HCT116 (cell line): ENCODE results near the gene SFXN3. TPM values are rescaled to one million over a fixed set of nuclear protein-coding genes. Genes with fewer than 3 reads are reported as not detected.
A peak's percentile ranks its signal among the peaks of the same experiment; 100 is the strongest.

Experiments used
- ATAC-seq: fragments of 200-7000 bp; cut with Tn5 transposase; 2 replicates; pipeline ENCODE4 v1.9.1; 2020; ENCODE audit warnings: mild to moderate bottlenecking, moderate library complexity
- BruUV-seq: library from RNA; stranded (reverse); fragments of 400-500 nt; replicated peaks from 2 replicates; lab custom pipeline; 2021; lab: Mats Ljungman, UMichigan
- CTCF ChIA-PET: fragments of 300-600 bp; sonication (Branson Sonifier 250); formaldehyde crosslinking; loops from one replicate; lab custom pipeline; 2021; ENCODE audit warnings: antibody characterized with exemption; lab: Charles Lee
- POLR2A ChIA-PET: fragments of 300-600, 350-600 bp; sonication (Branson Sonifier 250); formaldehyde crosslinking; loops from one replicate; lab custom pipeline; 2021; ENCODE audit warnings: antibody characterized with exemption; lab: Charles Lee
- RAD21 ChIA-PET, 2 experiments: fragments of 300-600 bp; sonication (Branson Sonifier 250); formaldehyde crosslinking; loops; one replicate each; lab custom pipeline; 2023; ENCODE audit warnings: low total read pairs in 2 of 2; ENCODE audit not compliant: uncharacterized antibody in 2 of 2, unreplicated experiment in 2 of 2, low non-redundant PET in 1 of 2; lab: Charles Lee
- DNase-seq: peaks from one replicate; pipeline ENCODE4 v3.0.0-alpha.2; 2010; ENCODE audit warnings: low read depth, low spot score
- H2AFZ ChIP-seq: fragments of 200-600 bp; shearing (Covaris generic), sonication (generic); 2 replicates; pipeline ENCODE4 v1.6.1; 2017; ENCODE audit warnings: low read depth, mixed run types, mixed read lengths, antibody characterized with exemption, low read length; ENCODE audit not compliant: poor library complexity, severe bottlenecking
- H3K27ac ChIP-seq: 2 replicates; pipeline ENCODE4 v1.5.1; 2012; ENCODE audit warnings: low read depth, low read length
- H3K27me3 ChIP-seq: fragments of 200-600 bp; sonication (generic); 2 replicates; pipeline ENCODE4 v1.6.1; 2016; ENCODE audit warnings: mixed run types, low read length, mixed read lengths; ENCODE audit not compliant: insufficient read depth
- H3K36me3 ChIP-seq, 2 experiments: fragments of 200-500 bp in 1 of 2; fragments of 200-600 bp in 1 of 2; sonication (Bioruptor generic) in 1 of 2; sonication (generic) in 1 of 2; 2 replicates each; pipeline versions ENCODE4 v1.5.1 to v1.6.1; 2014 to 2016; ENCODE audit warnings: low read length in 2 of 2, inconsistent platforms in 1 of 2, mixed read lengths in 1 of 2, mixed run types in 1 of 2; ENCODE audit not compliant: insufficient read depth in 2 of 2, control insufficient read depth in 1 of 2
- H3K4me1 ChIP-seq, 2 experiments: fragments of 200-600 bp in 1 of 2; sonication (generic) in 1 of 2; 2 replicates each; pipeline versions ENCODE4 v1.5.1 to v1.6.1; 2012 to 2017; ENCODE audit warnings: low read length in 2 of 2, inconsistent platforms in 1 of 2, mild to moderate bottlenecking in 1 of 2, mixed read lengths in 1 of 2, mixed run types in 1 of 2, moderate library complexity in 1 of 2; ENCODE audit not compliant: insufficient read depth in 2 of 2, control insufficient read depth in 1 of 2
- H3K4me2 ChIP-seq: fragments of 200-600 bp; sonication (generic); 2 replicates; pipeline ENCODE4 v1.6.1; 2017; ENCODE audit warnings: mixed run types, low read length, mixed read lengths
- H3K4me3 ChIP-seq, 2 experiments: fragments of 200-600 bp in 1 of 2; sonication (generic) in 1 of 2; replicated peaks in 1 of 2; 2 replicates each; pipeline ENCODE4 v1.5.1; 2011 to 2016; ENCODE audit warnings: low read length in 2 of 2, control low read depth in 1 of 2, low read depth in 1 of 2, mild to moderate bottlenecking in 1 of 2, mixed read lengths in 1 of 2, mixed run types in 1 of 2
- H3K79me2 ChIP-seq: fragments of 200-600 bp; sonication (generic); 2 replicates; pipeline ENCODE4 v1.6.1; 2017; ENCODE audit warnings: mild to moderate bottlenecking, mixed run types, low read length, moderate library complexity, mixed read lengths; ENCODE audit not compliant: insufficient read depth
- H3K9ac ChIP-seq: fragments of 200-600 bp; sonication (generic); 2 replicates; pipeline ENCODE4 v1.6.1; 2016; ENCODE audit warnings: low read length, mixed read lengths
- H3K9me2 ChIP-seq: fragments of 200-600 bp; sonication (generic), shearing (Covaris generic); 2 replicates; pipeline ENCODE4 v1.6.1; 2017; ENCODE audit warnings: mixed run types, mild to moderate bottlenecking, moderate library complexity; ENCODE audit not compliant: insufficient read depth
- H3K9me3 ChIP-seq, 2 experiments: fragments of 200-500 bp in 1 of 2; fragments of 200-600 bp in 1 of 2; sonication (Bioruptor generic) in 1 of 2; sonication (generic) in 1 of 2; 2 replicates each; pipeline ENCODE4 v1.6.1; 2014 to 2017; ENCODE audit warnings: low read length in 2 of 2, mixed read lengths in 2 of 2, inconsistent platforms in 1 of 2, low read depth in 1 of 2, mild to moderate bottlenecking in 1 of 2, mixed run types in 1 of 2, moderate library complexity in 1 of 2; ENCODE audit not compliant: control insufficient read depth in 1 of 2, insufficient read depth in 1 of 2
- H4K20me1 ChIP-seq: fragments of 200-600 bp; sonication (generic), shearing (Covaris generic); 2 replicates; pipeline ENCODE4 v1.6.1; 2017; ENCODE audit warnings: mixed run types, mild to moderate bottlenecking, moderate library complexity; ENCODE audit not compliant: insufficient read depth
- CBX3 ChIP-seq: IDR thresholded peaks from 2 replicates; pipeline ENCODE4 v1.6.1; 2012; ENCODE audit warnings: low read depth
- EGR1 ChIP-seq: IDR thresholded peaks from 2 replicates; pipeline ENCODE4 v1.6.1; 2012; ENCODE audit warnings: low read depth
- ELF1 ChIP-seq: IDR thresholded peaks from 2 replicates; pipeline ENCODE4 v1.6.1; 2012; ENCODE audit warnings: low read depth, borderline replicate concordance
- EZH2 ChIP-seq: fragments of 200-600 bp; sonication (generic); IDR thresholded peaks from 2 replicates; pipeline ENCODE4 v1.6.1; 2017; ENCODE audit warnings: antibody characterized with exemption, mixed run types
- EZH2phosphoT487 ChIP-seq: fragments of 200-600 bp; IDR thresholded peaks from 2 replicates; pipeline ENCODE4 v1.6.1; 2018; ENCODE audit warnings: antibody characterized with exemption, borderline replicate concordance
- FOSL1 ChIP-seq: IDR thresholded peaks from 2 replicates; pipeline ENCODE4 v1.6.1; 2012; ENCODE audit warnings: low read depth
- JUND ChIP-seq: IDR thresholded peaks from 2 replicates; pipeline ENCODE4 v1.6.1; 2012
- POLR2AphosphoS5 ChIP-seq: IDR thresholded peaks from 2 replicates; pipeline ENCODE4 v1.6.1; 2011; ENCODE audit warnings: mild to moderate bottlenecking, low read depth, low read length, moderate library complexity
- ZFX ChIP-seq: fragments of 450-650 bp; IDR thresholded peaks from 2 replicates; pipeline ENCODE4 v1.6.1; 2017
- ZNF274 ChIP-seq: fragments of 200-500 bp; sonication (Bioruptor generic); IDR thresholded peaks from 2 replicates; pipeline ENCODE4 v1.6.1; 2014; ENCODE audit warnings: mild to moderate bottlenecking, low read depth, low read length, inconsistent platforms
- intact Hi-C: fragments of 100-400 bp; cut with micrococcal nuclease; formaldehyde crosslinking; loops from 2 replicates; pipeline ENCODE4 v1.10.0; 2022
- total RNA-seq: library from RNA; stranded (reverse); gene quantifications from one replicate; pipeline ENCODE4 v1.2.1, GENCODE V29; 2021; ENCODE audit not compliant: unreplicated experiment
- TF ChIP-seq, protein P1 (sequence below): IDR thresholded peaks from 2 replicates; pipeline ENCODE4 v1.6.1; 2012

SFXN3 gene
- total RNA-seq, 1 experiment from 2014 or later, result 52.5 TPM

DNA sequence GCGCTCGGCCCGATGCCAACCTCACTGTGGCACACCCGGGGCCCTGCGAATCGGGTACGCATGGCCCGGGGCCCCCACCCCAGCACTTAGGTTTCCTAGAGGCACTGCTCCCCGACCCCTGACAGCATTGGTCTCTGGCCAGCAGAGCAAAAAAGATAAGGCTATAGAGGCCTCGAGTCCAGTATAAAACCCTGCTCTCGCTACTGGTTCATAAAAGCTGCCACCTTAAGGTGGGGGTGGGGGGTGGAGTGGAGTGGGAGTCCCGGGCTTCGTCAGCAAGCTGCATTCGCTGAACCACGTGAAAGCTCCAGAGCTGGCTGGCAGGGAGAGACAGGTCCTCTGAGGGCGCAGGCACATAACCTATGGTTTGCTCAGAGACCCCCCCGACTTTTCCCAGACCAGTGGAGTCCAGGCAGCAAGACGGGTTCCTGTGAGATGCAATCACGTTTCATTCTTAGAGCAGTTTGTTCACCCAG, 32.1 kb downstream of the SFXN3 start:
- intact Hi-C loops, result loop anchor here (5.0 to 10.0 kb wide), 2 partner anchors 512 to 1579 kb away; partner anchors contain the start of gene TRIM8
- Histone ChIP-seq H3K4me2 (peak overlapping the region; percentile 81), H3K9me2 (no peaks in the 10 kb centered on the region), H3K4me3 (peak overlapping the region; percentile 80 to 84), H3K4me1 (peaks cover 49 to 75% of the 10 kb centered on the region in 2 experiments), H2AFZ (no peak overlapping the region), H3K9me3 (no peaks in the 10 kb centered on the region), H3K27ac (peak overlapping the region; percentile 99), H3K27me3 (no peaks in the 10 kb centered on the region), H4K20me1 (no peaks in the 10 kb centered on the region), H3K79me2 (peaks cover 24% of the 10 kb centered on the region), H3K36me3 (no peaks in the 10 kb centered on the region), H3K9ac (peak overlapping the region; percentile 91)
- ATAC-seq (no peak), DNase-seq (no peak)
- ChIA-PET POLR2A (no interaction called here), RAD21 (no interaction called here), CTCF (interaction anchor here (0.6 to 6.8 kb wide), 8 partner anchors 12 to 79 kb away, joined by 3 to 109 read pairs (median 8); no protein-coding TSS in a partner anchor)
- BruUV-seq, result no TSS peak
- TF ChIP-seq FOSL1 (no peak), CBX3 (no peak), ZNF274 (no peak), EZH2 (no peak), EGR1 (no peak), EZH2phosphoT487 (no peak)

DNA sequence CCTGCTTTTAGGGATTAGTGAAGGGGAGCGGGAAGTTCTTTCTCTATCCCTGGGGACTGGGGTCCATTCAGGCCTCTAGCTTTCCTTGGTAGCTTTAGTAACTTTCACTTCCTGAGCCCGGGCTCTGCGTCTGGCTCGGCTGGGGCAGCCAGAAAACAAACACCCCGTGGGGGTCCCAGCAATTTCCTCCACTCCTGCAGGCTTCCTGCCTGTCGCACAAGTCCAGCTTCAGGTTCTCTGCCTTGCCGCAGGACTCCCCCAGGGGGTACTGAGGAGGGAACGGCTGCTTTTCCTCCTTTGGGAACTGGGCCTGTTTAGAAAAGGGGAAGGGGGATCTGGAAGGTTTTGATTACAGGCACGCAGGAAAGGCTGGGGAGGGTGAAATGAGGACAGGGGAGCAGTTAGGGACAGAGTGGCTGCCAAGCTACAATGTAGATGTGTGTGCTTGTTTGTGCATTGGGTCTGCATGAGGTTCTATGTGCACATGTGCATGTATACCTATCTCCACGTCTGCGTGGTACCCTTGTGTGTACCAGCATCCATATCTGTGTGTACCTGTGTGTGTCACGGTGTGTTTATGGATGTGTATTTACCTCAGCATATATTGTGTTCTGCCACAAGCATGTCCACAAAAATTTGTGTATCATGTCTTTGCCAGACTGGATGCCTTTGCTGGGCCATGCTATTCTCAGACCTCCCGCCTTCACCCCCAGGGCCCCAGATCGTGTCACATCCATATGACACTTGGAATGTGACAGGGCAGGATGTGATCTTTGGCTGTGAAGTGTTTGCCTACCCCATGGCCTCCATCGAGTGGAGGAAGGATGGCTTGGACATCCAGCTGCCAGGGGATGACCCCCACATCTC, 32.7 kb downstream of the SFXN3 start:
- H3K4me3 ChIP-seq, result no peak overlapping the region
- TF ChIP-seq, protein P1, sequence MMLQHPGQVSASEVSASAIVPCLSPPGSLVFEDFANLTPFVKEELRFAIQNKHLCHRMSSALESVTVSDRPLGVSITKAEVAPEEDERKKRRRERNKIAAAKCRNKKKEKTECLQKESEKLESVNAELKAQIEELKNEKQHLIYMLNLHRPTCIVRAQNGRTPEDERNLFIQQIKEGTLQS, result no peak
- no peak for TF ChIP-seq JUND
- TF ChIP-seq ZFX, result no peak
- TF ChIP-seq ELF1, result no peak
- TF ChIP-seq POLR2AphosphoS5, result no peak
- H3K9me3 ChIP-seq, result no peaks in the 10 kb centered on the region
- no peak for ATAC-seq
- CTCF ChIA-PET, result interaction anchor here (5.7 to 8.3 kb wide), 4 partner anchors 12 to 32 kb away, joined by 38 to 109 read pairs (median 84); no protein-coding TSS in a partner anchor
- intact Hi-C loops, result loop anchor here (5.0 to 10.0 kb wide), 2 partner anchors 511 to 1579 kb away; partner anchors contain the start of gene TRIM8
- H3K9ac ChIP-seq, result peak overlapping the region; percentile 91
- H3K27ac ChIP-seq, result no peak overlapping the region
- peaks cover 17% of the 10 kb centered on the region for H3K79me2 ChIP-seq
- RAD21 ChIA-PET, result no interaction called here
- H3K4me1 ChIP-seq, result peaks cover 49 to 75% of the 10 kb centered on the region in 2 experiments
- H3K9me2 ChIP-seq, result no peaks in the 10 kb centered on the region
- no peak overlapping the region for H2AFZ ChIP-seq
- no peaks in the 10 kb centered on the region for H3K36me3 ChIP-seq
- no TSS peak for BruUV-seq
- POLR2A ChIA-PET, result no interaction called here
- H3K27me3 ChIP-seq, result no peaks in the 10 kb centered on the region
- no peak for DNase-seq
- no peaks in the 10 kb centered on the region for H4K20me1 ChIP-seq
- peak overlapping the region; percentile 81 for H3K4me2 ChIP-seq
